Iris pigment epithelial cell (primary cell): Measurements from ENCODE around the gene CKM.
"Not testable (repeated sequence)": the region's sequence is repeated elsewhere in the genome, so short reads cannot be mapped to it uniquely, and the experiment has no call there.

Source experiments
- DNase-seq: peaks from one replicate; pipeline ENCODE4 v3.0.0-alpha.2; 2011; ENCODE audit warnings: low read depth

CKM gene

DNA sequence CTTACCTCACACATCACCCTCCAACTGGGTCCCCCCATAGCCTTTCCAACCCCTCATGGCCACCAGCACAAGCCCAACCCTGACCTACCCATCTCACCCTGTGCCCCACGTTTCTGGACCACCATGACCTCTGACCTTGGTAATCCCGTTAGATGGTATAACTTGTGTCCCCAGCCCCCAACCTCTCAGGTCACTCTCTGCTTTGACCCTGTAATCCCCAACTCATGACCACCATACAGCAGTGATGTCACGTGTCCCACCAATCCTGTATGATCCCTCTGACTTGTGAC lies 26.4 kb upstream of the CKM start:
- DNase-seq, result no peak

DNA sequence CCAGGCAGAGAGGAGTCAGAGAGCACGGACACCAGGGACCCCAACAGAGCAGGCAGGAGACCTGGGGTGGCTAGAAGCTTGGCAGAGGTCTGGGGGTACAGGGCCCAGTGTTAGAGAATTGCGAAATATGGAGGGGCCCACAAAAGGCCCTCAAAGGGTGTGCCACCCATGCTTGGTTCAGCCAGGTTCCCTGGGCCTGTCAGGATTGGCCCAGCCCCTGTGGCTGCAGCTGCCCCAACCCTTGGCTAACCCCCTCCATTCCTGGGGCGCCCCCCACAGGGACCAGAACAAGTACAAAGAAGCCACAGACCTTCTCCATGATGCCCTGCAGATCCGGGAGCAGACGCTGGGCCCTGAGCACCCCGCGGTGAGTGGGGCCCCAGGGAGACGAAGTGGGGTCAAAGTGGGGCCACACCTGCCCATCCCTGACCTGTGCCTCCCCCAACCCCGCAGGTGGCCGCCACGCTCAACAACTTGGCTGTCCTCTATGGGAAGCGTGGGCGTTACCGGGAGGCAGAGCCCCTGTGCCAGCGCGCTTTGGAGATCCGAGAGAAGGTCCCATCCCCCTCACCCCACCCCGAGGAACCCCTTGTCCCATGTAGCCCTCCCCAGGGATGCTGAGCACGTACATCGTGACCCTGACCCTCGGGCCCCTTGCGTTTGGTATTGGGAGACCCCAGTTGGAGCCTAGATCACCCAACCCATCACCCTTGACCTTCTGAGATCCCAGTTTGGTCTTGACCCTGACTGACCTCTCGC lies 25.9 kb upstream of the CKM start:
- no peak for DNase-seq

DNA sequence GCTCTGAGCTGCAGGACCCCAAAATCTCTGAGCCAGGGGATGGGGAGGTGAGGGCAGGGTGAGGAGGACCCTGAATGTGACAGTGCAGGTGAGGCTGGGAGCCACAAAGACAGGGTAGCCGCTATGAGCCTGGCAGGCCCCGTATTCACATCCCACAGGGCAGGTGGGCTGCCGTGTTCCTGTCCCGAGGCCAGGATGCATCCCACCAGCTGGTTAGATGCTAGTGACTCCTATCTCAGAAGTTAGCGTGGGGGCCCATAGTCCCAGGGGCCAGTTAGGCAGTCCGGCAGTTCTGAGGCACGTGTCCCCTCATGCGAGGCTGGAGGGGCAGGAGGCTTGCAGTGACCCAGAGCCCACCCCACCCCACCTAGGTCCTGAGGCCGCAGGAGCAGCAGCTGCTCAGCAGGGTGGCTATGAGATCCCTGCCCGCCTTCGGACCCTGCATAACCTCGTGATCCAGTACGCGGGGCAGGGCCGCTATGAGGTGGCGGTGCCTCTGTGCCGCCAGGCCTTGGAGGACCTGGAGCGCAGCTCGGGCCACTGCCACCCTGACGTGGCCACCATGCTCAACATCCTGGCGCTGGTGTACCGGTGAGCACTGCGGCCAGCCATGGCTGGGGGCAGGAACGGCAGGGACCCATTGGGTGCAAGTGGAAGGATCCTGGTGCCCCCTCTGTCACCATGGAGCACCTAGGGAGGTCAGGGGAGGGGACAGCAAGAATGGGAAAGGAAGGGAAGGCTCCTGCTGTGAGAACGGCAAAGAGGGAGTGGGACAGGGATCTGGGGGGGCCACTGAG lies 25.1 kb upstream of the CKM start:
- no peak for DNase-seq

DNA sequence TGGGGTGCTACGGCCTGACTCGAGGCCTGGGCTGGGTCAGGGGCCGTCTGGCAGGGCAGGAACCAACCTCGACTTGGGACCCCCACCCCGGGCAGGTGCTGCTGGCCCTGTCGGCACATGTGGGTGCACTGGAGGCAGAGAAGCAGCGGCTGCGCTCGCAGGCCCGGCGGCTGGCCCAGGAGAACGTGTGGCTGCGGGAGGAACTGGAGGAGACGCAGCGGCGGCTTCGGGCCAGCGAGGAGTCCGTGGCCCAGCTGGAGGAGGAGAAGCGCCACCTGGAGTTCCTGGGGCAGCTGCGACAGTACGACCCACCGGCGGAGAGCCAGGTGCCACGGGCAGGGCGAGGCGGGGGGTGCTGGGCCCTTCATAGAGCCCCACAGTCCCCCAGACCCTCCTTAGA lies 23.8 kb upstream of the CKM start:
- no peak for DNase-seq

DNA sequence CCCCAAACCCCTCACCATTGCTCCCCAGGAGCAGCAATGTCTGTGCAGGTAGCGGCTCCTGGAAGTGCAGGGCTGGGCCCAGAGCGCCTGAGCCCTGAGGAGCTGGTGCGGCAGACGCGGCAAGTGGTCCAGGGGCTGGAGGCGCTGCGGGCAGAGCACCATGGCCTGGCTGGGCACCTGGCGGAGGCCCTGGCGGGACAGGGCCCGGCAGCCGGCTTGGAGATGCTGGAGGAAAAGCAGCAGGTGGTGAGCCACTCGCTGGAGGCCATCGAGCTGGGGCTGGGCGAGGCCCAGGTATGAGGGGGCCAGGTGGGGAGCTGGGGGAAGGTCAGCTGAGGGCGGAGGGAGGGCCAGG lies 22.8 kb upstream of the CKM start:
- DNase-seq, result no peak

DNA sequence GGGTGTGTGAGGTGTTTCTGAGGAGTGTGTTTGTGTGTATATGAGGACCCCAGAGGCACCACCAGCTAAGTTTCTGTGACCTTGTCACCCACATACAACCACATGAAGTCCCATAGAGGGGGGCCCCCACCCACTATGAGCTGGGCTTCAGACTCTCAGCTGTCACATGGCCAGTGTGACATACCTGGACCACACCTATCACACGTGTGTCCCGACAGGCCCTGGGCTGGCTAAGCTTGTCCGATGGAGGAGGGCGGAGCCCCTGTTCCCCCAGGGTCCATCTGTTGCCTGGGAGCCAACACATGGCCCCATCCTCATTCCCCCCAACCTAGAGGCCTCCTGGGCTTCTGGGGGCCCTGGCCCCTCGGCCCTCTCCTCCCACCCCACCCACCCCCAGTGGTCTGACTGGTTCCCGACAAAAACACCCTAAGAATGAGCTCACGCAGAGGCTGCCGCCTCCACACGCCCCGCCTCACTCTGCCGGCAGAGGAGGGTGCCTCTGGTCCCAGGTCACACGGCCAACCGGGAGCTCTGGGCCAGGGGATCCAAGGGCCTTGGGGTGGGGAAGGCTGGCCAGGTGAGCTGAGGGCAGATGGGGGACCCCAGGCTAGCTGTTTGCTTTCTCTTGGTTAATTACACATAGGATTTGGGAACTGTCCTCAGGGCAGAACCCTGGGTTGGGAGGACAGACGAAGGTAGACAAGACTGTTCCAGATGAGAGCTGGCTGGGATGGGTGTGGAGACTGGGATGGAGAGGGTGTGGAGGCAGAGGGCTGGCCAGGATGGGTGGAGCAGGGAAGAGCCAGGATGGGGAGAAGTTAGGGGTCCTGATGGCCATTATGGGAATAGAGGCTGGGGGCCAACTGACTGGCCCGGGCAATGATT lies 22.2 kb upstream of the CKM start:
- no peak for DNase-seq

DNA sequence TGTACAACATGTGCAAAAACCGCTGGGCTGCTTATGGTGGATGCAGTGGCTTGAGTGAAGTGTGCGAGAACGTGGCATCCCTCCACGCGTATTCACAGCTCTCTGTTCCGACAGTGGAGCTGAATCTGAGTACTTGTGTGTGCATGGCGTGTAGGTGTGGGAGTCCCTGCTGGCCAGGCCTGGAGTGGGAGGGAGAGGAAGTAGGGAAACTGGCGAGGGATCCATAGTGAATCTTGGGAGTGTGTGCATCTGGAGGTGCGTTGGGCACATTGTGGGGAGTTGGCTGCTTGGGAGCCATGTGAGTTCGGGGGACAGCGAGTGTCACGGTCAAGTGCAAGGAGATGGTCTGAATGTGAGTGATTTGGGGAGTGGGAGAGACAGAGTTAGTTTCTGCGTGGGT lies 20.2 kb upstream of the CKM start:
- DNase-seq, result no peak

DNA sequence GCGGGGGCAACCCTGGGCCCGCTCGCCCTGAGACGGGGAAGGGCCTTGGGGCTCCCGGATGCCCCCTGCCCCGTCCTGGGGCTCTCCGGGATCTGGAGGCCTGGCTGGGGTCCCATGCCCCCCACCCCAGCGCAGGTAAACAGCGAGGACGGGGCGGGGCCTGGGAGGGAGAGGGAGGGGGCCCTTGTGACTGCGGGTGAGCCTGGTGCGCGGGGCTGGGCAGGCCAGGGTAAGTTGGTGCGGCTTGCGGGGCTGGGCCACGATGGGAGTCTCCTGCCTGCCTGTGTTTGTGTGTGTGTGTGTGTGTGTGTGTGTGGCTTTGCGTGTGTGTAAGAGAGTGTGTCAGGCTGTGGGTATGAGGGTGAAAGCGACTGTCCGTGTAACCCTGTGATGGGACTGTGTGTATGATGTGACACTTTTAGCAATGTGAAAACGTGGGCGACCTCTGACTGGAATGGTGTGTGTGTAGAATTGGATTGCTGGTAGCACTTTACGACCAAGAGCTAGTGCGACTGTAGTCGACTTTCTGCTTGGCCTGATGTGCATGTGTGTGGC lies 18.3 kb upstream of the CKM start:
- DNase-seq, result no peak

DNA sequence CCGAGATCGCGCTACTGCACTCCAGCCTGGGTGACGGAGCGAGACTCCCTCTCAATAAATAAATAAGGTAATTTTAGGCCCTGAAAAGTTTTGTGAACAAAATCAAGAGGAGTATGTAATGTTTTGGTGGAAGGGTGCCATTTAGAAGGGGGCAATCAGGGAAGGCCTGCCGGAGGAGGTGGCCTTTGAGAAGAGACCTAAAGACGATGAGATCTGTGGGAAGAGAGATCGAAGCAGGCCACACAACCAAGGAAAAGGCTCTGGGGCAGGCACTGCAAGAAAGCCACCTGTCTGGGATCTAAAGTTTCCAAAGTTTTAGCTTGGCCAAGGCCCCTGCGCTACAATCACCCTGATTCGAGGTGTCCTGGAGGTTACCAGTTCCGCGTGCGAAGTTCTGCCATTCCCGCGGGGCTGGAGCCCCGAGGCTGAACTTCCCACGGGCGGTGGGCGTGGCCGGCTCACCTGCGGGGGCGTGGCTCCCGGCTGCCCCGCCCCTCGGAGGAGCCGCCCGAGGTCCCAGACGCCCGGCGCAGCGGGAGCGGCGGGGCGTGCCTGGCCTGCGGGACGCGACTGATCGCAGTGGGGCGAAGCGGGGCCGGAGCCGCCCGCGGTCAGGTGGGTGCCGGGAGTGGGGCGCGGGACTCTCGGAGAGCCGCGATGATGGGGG lies 17.7 kb upstream of the CKM start, which contains the start of gene KLC3:
Gene KLC3, plus strand, starts transcription at position 519 of the 667 bp plus-strand sequence. CDS start 4,792 bp downstream, outside the sequence.
- no peak for DNase-seq

DNA sequence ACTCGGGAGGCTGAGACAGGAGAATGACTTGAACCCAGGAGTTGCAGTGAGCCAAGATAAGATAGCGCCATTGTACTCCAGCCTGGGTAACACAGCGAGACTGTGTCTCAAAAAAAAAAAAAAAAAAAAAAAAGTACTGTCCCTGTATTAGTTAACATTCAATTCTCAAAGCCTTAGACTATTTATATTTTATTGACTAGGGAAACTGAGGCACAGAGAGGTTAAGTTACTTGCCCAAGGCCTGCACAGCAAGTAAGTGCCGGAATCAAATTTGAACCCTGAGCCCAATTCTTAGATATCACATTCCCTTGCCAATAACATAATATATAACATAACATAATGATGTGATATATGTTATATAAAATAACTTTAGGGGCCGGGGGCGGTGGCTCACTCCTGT lies 17.0 kb upstream of the CKM start:
- DNase-seq, result no peak

DNA sequence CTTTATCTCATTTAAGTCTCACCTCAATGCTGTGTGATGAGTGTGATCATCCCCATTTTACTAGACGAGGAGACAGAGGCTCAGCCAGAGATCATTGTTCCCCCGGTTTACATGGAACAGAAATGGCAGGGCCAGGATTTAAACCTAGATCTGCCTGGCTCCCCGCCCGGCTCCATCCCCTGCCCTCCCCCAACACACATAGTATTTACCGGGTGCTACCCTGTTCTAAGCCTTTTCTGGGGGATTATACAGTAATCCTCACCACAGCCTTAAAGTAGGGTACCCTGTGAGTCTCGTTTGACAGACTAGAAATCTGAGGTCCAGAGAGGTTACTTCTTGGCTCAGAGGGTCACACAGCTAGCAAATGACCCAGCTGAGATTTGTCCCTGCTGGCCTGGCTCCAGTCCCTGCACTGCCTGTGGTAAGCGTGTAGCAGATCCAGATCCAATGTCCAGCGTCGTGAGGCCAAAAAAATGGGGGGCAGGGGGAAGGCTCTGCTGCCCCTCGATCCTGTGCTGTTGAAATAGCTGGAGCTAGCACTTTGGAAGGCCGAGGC lies 14.1 kb upstream of the CKM start:
- DNase-seq, result no peak

DNA sequence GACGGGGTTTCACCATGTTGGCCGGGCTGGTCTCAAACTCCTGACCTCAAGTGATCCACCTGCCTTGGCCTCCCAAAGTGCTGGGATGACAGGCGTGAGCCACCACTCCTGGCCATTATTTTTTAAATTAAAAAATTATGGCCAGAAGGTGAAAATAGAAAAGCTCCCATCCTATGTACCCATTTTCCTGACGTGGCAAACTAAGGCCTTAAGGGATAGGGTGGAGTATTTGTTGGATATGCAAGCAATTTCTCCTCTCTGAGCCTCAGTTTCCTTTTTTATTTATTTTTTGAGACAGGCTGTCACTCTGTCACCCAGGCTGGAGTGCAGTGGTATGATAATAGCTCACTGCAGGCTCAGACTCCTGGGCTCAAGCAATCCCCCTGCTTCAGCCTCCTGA lies 12.2 kb upstream of the CKM start:
- DNase-seq, result not testable (repeated sequence)

DNA sequence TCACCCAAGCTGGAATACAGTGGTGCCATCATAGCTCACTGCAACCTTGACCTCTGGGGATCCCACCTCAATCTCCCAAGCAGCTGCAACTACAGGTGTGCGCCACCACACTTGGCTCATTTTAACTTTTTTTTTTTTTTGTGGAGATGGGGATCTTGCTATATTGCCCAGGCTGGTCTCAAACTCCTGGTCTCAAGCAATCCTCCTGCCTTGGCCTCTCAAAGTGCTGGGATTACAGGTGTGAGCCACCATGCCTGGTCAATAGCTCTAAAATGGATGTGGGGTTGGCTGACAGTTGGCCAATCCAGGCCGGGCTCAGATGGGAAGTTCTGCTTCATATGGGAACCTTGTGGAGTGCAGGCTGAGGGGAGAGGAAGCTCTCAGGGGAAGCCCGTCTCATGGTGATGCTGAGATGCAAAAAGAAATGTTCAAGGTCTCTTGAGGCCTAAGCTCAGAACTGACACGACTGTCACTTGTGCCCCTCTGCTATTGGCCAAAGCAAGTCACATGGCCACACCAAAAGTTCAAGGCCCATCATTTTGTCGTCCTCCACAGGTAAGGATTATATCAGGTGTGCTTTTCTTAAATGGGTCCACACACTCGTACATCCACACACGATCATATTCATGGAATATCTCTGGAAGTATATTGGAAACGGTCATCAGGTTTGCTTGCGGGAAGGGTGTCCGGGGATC lies 11.1 kb upstream of the CKM start:
- DNase-seq, result no peak

DNA sequence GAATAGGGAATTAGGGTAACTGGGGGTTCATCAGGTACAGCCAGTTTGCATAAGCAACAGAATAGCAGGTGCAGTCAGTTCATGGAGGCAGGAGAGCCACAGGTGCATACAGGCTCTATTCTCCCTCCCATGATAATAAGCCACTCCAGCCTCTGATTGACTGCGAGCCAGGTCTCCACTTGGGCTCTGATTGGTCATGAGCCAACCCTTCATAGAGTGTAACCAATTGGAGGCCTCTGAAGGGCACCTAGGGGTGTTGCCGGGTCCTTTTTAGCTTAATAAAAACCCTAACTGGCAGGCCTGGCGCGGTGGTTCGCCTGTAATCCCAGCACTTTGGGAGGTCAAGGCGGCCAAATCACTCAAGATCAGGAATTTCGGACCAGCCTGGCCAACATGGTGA lies 8.7 kb upstream of the CKM start:
- no peak for DNase-seq

DNA sequence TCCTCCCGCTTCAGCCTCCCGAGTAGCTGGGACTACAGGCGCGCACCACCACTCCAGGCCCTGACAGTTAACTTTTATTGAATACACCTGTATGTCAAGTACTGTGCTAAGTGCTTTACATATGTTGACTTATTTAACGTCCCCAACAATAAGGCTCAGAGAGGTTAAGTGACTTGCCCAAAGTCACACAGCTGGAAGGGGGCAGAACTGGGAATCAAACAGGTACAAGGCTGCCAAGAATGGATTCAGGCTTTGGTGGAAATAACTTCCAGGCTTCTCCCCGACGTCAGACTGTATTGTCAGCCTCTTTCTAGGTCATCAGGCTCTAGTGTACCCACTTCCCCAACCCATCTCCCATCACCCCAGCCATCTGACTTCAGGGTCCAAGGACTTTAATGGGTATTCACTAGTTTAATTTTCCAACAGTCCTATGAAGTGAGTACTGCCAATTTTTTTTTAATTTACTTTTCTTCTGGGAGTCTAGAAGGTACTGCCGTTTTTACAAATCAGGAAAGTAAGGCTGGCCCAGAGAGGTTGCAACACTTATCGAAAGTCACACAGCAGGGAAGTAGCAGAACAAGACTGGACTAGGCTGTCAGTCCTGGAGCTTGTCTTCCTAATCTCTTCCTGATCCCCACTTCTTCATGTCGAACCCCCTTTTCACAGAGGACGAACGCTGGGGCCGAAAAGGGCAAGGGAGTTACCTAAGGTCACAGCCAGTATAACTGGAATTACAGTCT lies 4.9 kb upstream of the CKM start:
- no peak for DNase-seq

DNA sequence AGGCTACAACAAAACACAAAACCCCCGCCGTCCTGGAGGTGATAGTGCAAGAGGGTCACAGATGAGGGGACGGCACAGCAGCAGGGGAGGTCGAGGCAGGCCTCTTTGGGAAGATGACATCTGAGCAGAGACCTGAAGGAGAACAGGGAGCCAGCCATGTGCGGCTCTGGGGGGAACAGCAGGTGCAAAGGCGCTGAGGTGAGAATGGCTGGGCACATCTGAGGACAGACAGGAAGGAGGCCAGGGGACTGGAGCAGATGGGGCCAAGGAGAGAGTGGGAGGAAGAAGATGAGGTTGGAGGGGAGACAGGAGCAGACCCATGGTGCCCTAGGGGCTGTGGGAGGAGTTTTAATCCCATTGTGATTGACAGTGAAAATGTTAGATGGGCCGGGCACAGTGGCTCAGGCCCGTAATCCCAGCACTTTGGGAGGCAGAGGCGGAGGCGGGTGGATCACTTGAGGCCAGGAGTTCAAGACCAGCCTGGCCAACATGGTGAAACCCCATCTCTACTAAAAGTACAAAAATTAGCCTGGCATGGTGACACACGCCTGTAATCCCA lies 1.8 kb upstream of the CKM start:
- DNase-seq, result no peak

DNA sequence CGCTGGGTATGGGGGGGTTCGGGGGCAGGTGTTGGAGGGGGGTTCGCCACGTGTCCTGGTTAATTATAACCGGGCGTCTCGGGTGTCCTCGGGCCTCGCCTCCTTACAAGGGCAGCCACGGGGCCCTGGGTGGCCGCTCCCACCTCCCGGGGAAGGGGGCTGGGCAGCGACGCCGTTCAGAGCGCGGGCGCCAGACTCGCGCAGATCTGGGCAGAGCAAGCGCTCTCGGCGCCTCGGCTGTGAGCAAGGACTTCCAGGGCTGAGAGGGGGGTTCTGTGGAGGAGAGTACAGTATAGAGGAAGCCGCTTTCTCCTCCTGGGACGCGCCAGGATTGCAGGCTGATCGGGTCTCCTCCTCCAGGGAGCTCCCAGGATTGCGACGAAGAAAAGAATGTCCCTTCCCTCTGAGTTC lies 1.0 kb upstream of the CKM start:
- DNase-seq, result no peak

DNA sequence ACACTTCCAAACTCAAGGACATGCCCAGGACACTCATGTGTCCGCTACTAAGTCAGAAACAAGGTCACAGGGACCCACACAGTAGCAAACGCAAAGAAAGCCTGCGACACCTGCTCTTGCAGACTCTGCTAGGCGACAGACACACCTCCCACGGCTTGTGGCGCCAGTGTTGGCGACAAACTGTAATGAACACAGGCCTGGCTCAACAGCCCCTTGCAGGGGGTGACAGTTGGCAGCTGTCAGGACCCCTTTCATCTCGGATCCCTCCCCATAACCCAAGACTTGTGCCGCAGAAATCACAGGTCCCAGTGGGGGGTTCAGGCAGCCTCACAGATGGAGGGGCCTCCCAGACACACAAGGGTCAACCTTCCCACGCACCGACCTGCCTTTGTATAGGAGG lies 364 bp downstream of the CKM start:
- no peak for DNase-seq

DNA sequence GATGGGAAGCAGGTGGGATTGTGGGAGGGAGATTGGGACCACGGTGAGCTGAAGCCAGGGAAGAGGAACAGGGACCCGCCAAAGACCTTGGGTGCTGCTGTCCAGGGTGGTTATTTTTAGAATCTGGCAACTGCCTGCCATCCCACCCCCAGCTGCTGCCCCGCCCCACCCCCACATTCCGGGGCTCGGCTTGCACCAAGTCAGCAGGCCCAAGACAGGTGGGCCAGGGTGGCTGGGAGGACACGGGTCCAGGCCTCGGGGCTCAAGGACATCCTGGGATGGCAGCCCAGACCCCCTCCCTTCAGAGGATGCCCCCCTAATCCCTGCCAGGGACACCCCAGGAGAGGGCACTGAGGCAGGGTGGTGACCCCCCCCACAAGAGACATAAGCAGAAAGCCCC lies 827 bp downstream of the CKM start:
- DNase-seq, result no peak
